AG09319 (cell line): Measurements from ENCODE around the gene NLRP3.

Experiments
- DNase-seq: peaks from one replicate; pipeline ENCODE4 v3.0.0-alpha.2; 2010; ENCODE audit warnings: low read depth; ENCODE audit errors: extremely low read depth
- CTCF ChIP-seq: IDR thresholded peaks from 2 replicates; pipeline ENCODE4 v1.5.1; 2011; ENCODE audit warnings: low read depth, mild to moderate bottlenecking, inconsistent platforms, low read length, moderate library complexity

NLRP3 gene

GRCh38 chr1:247409869-247410544 lies 6.0 kb upstream of the NLRP3 start:
- no peak for DNase-seq
- no peak for TF ChIP-seq CTCF

GRCh38 chr1:247411621-247412327 lies 4.2 kb upstream of the NLRP3 start:
- DNase-seq, result no peak
- no peak for TF ChIP-seq CTCF

GRCh38 chr1:247417831-247418230 lies 1.9 kb downstream of the NLRP3 start:
- no peak for TF ChIP-seq CTCF
- no peak for DNase-seq

GRCh38 chr1:247419336-247419735 lies 3.4 kb downstream of the NLRP3 start:
- TF ChIP-seq CTCF, result no peak
- no peak for DNase-seq

- no peak for TF ChIP-seq CTCF
- DNase-seq, result no peak
Measured at GRCh38 chr1:247421074-247421473, 5.1 kb downstream of the NLRP3 start.

GRCh38 chr1:247429496-247429895 lies 13.5 kb downstream of the NLRP3 start:
- TF ChIP-seq CTCF, result no peak
- no peak for DNase-seq

- DNase-seq, result no peak
- TF ChIP-seq CTCF, result no peak
Measured at GRCh38 chr1:247430434-247430833, 14.5 kb downstream of the NLRP3 start.
